Neural crest cell (in vitro differentiated cells): ENCODE data around the gene EGFR. TPM values are rescaled to one million over a fixed set of nuclear protein-coding genes. Genes with fewer than 3 reads are reported as not detected.

Source experiments
- DNase-seq: peaks from one replicate; pipeline ENCODE4 v3.0.0; 2021; ENCODE audit warnings: low read depth, mixed read lengths, low spot score
- H3K27ac Mint-ChIP-seq: one replicate; pipeline ENCODE4 v1.8.0; 2021; ENCODE audit warnings: mild to moderate bottlenecking, mixed read lengths; ENCODE audit not compliant: unreplicated experiment
- H3K27me3 Mint-ChIP-seq: 2 replicates; pipeline ENCODE4 v1.8.0; 2021; ENCODE audit warnings: low read depth, mild to moderate bottlenecking, mixed read lengths
- H3K36me3 Mint-ChIP-seq: 2 replicates; pipeline ENCODE4 v1.8.0; 2021; ENCODE audit warnings: low read depth, mild to moderate bottlenecking, mixed read lengths
- H3K4me1 Mint-ChIP-seq: 2 replicates; pipeline ENCODE4 v1.8.0; 2021; ENCODE audit warnings: mixed read lengths
- H3K4me3 Mint-ChIP-seq: one replicate; pipeline ENCODE4 v1.8.0; 2021; ENCODE audit warnings: mild to moderate bottlenecking, mixed read lengths
- H3K9me3 Mint-ChIP-seq: 2 replicates; pipeline ENCODE4 v1.8.0; 2021; ENCODE audit warnings: mixed read lengths
- total RNA-seq: library from RNA; stranded (reverse); gene quantifications from 2 replicates; pipeline ENCODE4 v1.2.1, GENCODE V29; 2021
- TF ChIP-seq, protein P1 (sequence below): fragments of 200-600 bp; sonication (generic); conservative IDR thresholded peaks from 2 replicates; pipeline ENCODE4 v1.5.0; 2021; ENCODE audit warnings: antibody characterized with exemption, mild to moderate bottlenecking

Gene EGFR
- total RNA-seq, 1 donor from 2014 or later: 2.3 TPM

DNA sequence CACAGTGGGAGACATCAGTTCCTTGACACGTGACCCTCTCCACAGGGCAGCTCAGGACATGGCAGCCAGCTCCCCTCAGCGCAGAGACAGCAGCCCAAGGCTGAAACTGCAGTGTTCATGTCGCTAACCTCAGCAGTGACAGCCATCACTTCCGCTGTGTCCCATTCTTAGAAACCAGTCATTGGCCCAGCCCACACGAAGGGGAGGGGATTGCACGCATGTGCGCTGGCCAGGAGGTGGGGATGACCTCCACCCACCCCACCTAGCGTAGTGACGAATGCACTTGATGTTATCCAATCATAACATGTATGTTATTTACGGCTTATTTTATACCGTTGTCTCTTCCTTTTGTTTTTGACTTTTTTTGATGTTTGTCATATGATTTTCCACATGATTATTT is 36.9 kb upstream of the EGFR start:
- DNase-seq: no peak
- Mint-ChIP-seq H3K36me3 (no peaks in the 10 kb centered on the region), H3K9me3 (no peaks in the 10 kb centered on the region), H3K27ac (no peak overlapping the region), H3K4me1 (no peaks in the 10 kb centered on the region), H3K27me3 (no peaks in the 10 kb centered on the region), H3K4me3 (no peak overlapping the region)
- TF ChIP-seq, protein P1, sequence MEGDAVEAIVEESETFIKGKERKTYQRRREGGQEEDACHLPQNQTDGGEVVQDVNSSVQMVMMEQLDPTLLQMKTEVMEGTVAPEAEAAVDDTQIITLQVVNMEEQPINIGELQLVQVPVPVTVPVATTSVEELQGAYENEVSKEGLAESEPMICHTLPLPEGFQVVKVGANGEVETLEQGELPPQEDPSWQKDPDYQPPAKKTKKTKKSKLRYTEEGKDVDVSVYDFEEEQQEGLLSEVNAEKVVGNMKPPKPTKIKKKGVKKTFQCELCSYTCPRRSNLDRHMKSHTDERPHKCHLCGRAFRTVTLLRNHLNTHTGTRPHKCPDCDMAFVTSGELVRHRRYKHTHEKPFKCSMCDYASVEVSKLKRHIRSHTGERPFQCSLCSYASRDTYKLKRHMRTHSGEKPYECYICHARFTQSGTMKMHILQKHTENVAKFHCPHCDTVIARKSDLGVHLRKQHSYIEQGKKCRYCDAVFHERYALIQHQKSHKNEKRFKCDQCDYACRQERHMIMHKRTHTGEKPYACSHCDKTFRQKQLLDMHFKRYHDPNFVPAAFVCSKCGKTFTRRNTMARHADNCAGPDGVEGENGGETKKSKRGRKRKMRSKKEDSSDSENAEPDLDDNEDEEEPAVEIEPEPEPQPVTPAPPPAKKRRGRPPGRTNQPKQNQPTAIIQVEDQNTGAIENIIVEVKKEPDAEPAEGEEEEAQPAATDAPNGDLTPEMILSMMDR: no peak

DNA sequence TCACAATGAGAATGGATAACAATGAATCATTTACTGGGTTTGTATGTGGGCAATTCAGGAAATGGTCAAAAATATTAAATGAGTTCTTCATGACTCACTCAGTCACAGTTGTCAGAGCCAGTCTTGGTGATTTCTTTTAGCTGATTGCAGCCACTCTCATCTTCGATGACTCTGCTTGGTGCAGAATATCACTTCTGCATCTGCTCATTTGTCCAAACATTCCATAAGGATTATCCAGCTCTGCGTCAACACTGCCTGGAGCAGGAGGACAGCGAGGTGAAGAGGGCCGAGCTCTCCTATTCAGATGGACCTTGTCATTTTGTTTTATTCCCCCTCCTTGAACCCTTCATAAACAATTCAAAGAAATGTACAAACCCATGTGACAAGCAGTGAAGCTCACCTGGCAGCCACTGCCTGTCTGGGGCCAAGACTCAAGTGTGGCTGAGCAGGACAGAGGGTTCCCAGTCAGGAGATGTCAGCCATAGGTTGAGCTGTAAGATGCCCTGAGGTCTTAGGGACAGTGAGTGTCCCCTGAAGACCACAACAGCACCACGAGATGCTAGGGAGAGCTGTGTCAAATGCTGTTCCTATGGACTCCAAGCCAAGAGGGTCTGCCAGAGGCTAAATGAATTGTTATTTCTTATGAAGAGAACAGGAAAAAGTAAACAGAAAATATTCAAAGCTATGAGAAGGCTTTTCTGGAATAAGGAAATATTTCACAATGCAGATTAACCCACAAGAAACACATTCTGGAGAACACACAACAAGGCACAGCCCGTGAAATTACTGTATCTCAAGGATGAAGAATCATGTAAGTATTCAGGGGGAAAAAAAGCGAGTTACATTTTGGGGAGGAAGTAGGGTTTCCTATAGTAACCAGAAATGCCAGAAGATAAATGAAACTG is 33.1 kb upstream of the EGFR start:
- Mint-ChIP-seq H3K27ac (no peak overlapping the region), H3K4me3 (no peak overlapping the region), H3K36me3 (no peaks in the 10 kb centered on the region), H3K27me3 (no peaks in the 10 kb centered on the region), H3K4me1 (no peaks in the 10 kb centered on the region), H3K9me3 (no peaks in the 10 kb centered on the region)
- DNase-seq: no peak
- TF ChIP-seq, protein P1: no peak

DNA sequence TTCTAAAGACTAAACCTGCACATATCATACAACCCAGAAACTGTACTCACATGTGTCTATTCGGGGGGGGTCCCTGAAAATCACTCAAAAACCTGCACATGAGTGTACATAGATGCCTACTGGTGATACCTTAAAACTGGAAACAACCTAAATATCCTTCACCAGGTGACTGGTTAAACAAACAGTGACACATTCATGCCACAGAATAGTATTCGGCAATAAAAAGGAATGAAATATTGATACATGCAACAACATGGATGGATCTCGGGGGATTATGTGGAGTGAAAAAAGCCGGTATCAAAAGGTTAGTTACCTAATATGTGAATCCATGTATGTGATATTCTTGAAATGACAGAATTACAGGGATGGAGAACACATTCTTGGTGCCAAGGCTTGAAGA is 32.1 kb upstream of the EGFR start:
- Mint-ChIP-seq H3K9me3 (no peaks in the 10 kb centered on the region), H3K4me1 (no peaks in the 10 kb centered on the region), H3K4me3 (no peak overlapping the region), H3K36me3 (no peaks in the 10 kb centered on the region), H3K27ac (no peak overlapping the region), H3K27me3 (no peaks in the 10 kb centered on the region)
- DNase-seq: no peak
- TF ChIP-seq, protein P1: no peak

DNA sequence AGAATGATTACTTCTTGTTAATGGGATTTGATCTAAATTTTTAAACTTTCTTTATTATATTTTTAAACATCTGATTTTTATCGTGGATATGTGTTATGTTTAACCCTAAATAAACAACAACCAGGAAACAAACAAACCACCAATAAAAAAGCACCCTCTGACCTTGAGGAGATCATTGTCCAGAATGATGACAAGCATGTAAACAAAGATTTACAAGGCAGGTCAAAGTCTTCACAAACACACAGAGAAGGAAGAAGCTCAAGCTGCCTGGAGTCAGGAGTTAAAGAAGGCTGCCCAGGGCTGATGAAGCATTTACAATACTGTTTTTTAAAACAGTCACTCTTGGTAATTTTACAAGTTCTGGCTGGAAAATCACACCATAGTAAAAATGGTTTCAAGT is 31.0 kb upstream of the EGFR start:
- no peaks in the 10 kb centered on the region for H3K36me3 Mint-ChIP-seq

DNA sequence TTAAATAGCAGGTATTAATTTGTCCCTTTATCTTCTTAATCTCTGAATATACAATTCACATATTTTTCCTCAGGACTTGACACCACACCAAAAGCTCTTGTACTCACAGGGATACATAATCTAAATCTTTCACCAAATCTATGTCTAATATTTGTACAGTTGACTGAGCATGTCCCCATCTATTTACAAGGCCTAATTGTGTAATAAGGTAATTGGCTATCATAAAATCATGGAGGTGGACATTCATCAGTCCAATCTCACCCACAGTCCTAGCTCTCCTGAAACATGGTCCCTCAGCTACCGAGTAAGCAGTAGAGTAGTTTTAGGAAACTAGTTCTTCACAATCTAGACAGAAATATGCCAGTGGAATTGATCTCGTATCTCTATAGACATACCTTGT is 30.3 kb upstream of the EGFR start:
- TF ChIP-seq, protein P1: no peak
- DNase-seq: no peak
- Mint-ChIP-seq H3K27ac (no peak overlapping the region), H3K4me3 (no peak overlapping the region), H3K27me3 (no peaks in the 10 kb centered on the region), H3K36me3 (no peaks in the 10 kb centered on the region), H3K4me1 (no peaks in the 10 kb centered on the region), H3K9me3 (no peaks in the 10 kb centered on the region)

More for the DNA sequence above, 31.0 kb upstream of the EGFR start:
- H3K27me3 Mint-ChIP-seq: no peaks in the 10 kb centered on the region
- TF ChIP-seq, protein P1: no peak
- no peak for DNase-seq
- H3K4me1 Mint-ChIP-seq: no peaks in the 10 kb centered on the region
- no peak overlapping the region for H3K4me3 Mint-ChIP-seq
- no peaks in the 10 kb centered on the region for H3K9me3 Mint-ChIP-seq
- H3K27ac Mint-ChIP-seq: no peak overlapping the region
